IPS DF 6.9 (cell line): ENCODE measurements around the gene PDLIM1.
A peak's percentile ranks its signal among the peaks of the same experiment; 100 is the strongest.
"Not testable (repeated sequence)": the region's sequence is repeated elsewhere in the genome, so short reads cannot be mapped to it uniquely, and the experiment has no call there.

Experiments used
- DNase-seq: peaks from one replicate; pipeline ENCODE4 v3.0.0-alpha.2; 2013; ENCODE audit warnings: low read depth, low spot score
- H3K27ac ChIP-seq: one replicate; pipeline ENCODE4 v1.5.1; 2013; ENCODE audit warnings: low read length, control low read depth
- H3K27me3 ChIP-seq: 2 replicates; pipeline ENCODE4 v1.6.1; 2013; ENCODE audit warnings: mild to moderate bottlenecking, low read length; ENCODE audit not compliant: control insufficient read depth, insufficient read depth
- H3K36me3 ChIP-seq: 2 replicates; pipeline ENCODE4 v1.6.1; 2013; ENCODE audit warnings: low read length; ENCODE audit not compliant: control insufficient read depth, insufficient read depth
- H3K4me1 ChIP-seq: 2 replicates; pipeline ENCODE4 v1.6.1; 2013; ENCODE audit warnings: low read length; ENCODE audit not compliant: control insufficient read depth, insufficient read depth
- H3K4me3 ChIP-seq: 2 replicates; pipeline ENCODE4 v1.5.1; 2013; ENCODE audit warnings: mild to moderate bottlenecking, low read length
- H3K9me3 ChIP-seq: 2 replicates; pipeline ENCODE4 v1.6.1; 2013; ENCODE audit warnings: low read length, inconsistent platforms; ENCODE audit not compliant: control insufficient read depth, insufficient read depth
- WGBS: extraction: QIAGEN DNeasy Blood & Tissue Kit; methylation state at CpG from one replicate; pipeline ENCODE4 v1.1.7; 2013; ENCODE audit warnings: mixed read lengths, missing lambda C conversion rate; ENCODE audit not compliant: insufficient read length, insufficient coverage; 5-methylcytosine and 5-hydroxymethylcytosine counted together

The PDLIM1 gene

GRCh38 chr10:95243318-95243617, 47.5 kb downstream of the PDLIM1 start:
- H3K36me3 ChIP-seq = peaks cover 8% of the 10 kb centered on the region; the same call in 1 of the 2 replicates
- no CpG with 5 or more reads among the region's 3 CpGs for WGBS

GRCh38 chr10:95242581-95243317, 48.1 kb downstream of the PDLIM1 start:
- Histone ChIP-seq H3K27ac (no peak overlapping the region), H3K4me3 (no peak overlapping the region), H3K4me1 (0 out of 2 replicates have a peak, but pooled peaks cover 3% of the 10 kb centered on the region), H3K36me3 (peaks cover 8% of the 10 kb centered on the region; the same call in 1 of the 2 replicates), H3K27me3 (no peaks in the 10 kb centered on the region), H3K9me3 (no peaks in the 10 kb centered on the region)
- WGBS = no CpG with 5 or more reads among the region's 8 CpGs
- peak; percentile 66 for DNase-seq

More at GRCh38 chr10:95243318-95243617, 47.5 kb downstream of the PDLIM1 start:
- Histone ChIP-seq H3K4me3 (no peak overlapping the region), H3K27ac (no peak overlapping the region), H3K4me1 (0 out of 2 replicates have a peak, but pooled peaks cover 3% of the 10 kb centered on the region), H3K9me3 (no peaks in the 10 kb centered on the region), H3K27me3 (no peaks in the 10 kb centered on the region)
- DNase-seq = no peak

- Histone ChIP-seq H3K4me3 (no peak overlapping the region), H3K4me1 (0 out of 2 replicates have a peak, but pooled peaks cover 1% of the 10 kb centered on the region), H3K36me3 (peaks cover 8% of the 10 kb centered on the region; the same call in 1 of the 2 replicates), H3K27ac (no peak overlapping the region), H3K27me3 (no peaks in the 10 kb centered on the region), H3K9me3 (no peaks in the 10 kb centered on the region)
- DNase-seq = no peak
- WGBS = no CpG with 5 or more reads among the region's 4 CpGs
Observed at GRCh38 chr10:95241533-95241932, 49.3 kb downstream of the PDLIM1 start.

- Histone ChIP-seq H3K4me3 (no peak overlapping the region), H3K9me3 (no peaks in the 10 kb centered on the region), H3K27me3 (no peaks in the 10 kb centered on the region), H3K36me3 (peaks cover 8% of the 10 kb centered on the region; the same call in 1 of the 2 replicates), H3K4me1 (0 out of 2 replicates have a peak, but pooled peaks cover 1% of the 10 kb centered on the region), H3K27ac (no peak overlapping the region)
- no peak for DNase-seq
- WGBS = no CpG with 5 or more reads among the region's 6 CpGs
Observed at GRCh38 chr10:95240811-95241210, 50.0 kb downstream of the PDLIM1 start.

DNA sequence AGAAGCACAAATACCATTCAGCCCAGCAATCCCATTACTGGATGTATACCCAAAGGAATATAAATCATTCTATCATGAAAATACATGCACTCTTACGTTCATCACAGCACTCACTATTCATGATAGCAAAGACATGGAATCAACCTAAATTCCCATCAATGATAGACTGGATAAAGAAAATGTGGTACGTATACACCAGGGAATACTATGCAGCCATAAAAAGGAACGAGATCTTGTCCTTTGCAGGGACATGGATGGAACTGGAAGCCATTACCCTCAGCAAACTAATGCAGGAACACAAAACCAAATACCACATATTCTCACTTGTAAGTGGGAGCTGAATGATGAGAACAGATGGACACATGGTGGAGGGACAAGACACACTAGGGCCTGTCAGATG, 50.7 kb downstream of the PDLIM1 start:
- not testable (repeated sequence) for H3K4me1 ChIP-seq, H3K36me3 ChIP-seq, DNase-seq, H3K4me3 ChIP-seq, H3K27ac ChIP-seq, H3K27me3 ChIP-seq, H3K9me3 ChIP-seq
- WGBS = no CpG with 5 or more reads among the region's 3 CpGs

DNA sequence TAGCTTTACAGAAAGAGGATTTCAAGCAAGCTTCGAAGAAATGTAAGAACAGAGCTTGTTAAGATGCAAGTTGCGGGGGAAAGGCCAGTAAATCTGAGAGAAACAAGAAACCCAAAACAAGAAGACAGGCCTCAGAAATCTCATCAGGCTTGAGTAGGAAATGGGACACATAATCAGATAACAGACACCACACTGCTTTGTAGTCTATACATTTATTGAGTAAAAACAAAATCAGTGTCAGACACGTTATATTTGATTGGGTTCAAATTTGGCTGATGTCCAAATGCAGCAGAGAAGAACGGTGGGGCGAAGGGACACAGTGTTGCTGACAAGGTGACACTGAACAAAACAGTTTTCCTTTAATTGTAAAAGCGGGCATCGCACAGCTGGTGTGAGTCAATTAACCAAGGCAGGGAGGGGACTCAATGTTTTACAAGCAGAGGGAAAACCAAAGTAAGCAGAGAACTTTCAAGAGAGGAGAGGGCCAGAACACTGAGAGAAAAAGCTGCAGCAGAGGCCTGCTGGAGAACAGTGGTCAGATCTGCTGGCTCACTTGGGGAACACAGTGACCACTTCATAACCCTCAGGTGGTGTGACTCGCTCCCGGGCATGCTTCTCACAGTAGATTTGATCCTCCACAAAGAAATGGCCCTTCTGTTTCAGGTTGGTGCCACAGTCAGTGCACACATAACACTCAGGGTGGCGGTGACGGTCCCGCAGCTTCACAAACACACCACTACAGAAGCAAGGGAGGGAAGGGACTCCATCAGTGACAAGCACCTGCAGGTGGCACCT, 53.2 kb downstream of the PDLIM1 start:
- Histone ChIP-seq H3K27me3 (no peaks in the 10 kb centered on the region), H3K4me3 (no peak overlapping the region), H3K27ac (no peak overlapping the region), H3K4me1 (no peaks in the 10 kb centered on the region), H3K9me3 (no peaks in the 10 kb centered on the region), H3K36me3 (peaks cover 3% of the 10 kb centered on the region; the same call in 1 of the 2 replicates)
- WGBS = no CpG with 5 or more reads among the region's 12 CpGs
- DNase-seq = no peak

- H3K4me1 ChIP-seq = no peaks in the 10 kb centered on the region
- DNase-seq = no peak
Observed at GRCh38 chr10:95236068-95236903, 54.5 kb downstream of the PDLIM1 start.

DNA sequence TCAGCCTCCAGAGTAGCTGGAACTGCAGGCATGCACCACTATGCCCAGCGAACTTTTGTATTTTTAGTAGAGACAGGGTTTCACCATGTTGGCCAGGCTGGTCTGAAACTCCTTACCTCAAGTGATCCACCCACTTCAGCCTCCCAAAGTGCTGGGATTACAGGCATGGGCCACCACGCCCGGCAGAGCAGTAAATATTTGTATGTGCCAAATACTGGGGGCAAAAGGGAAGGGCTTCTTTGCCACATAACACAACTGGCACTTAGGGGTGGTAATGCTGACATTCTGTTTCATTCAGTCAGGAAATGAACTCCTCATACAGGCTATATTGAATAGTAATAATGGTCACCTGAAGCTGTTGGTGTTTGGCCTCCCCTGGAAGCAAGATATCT, 55.1 kb downstream of the PDLIM1 start:
- DNase-seq = no peak
- Histone ChIP-seq H3K27me3 (no peaks in the 10 kb centered on the region), H3K9me3 (no peaks in the 10 kb centered on the region), H3K4me3 (no peak overlapping the region), H3K36me3 (no peaks in the 10 kb centered on the region; the same call in 1 of the 2 replicates), H3K27ac (no peak overlapping the region), H3K4me1 (peaks cover 2% of the 10 kb centered on the region)
- WGBS = no CpG with 5 or more reads among the region's 3 CpGs

More at GRCh38 chr10:95236068-95236903, 54.5 kb downstream of the PDLIM1 start:
- no CpG with 5 or more reads among the region's 6 CpGs for WGBS
- peaks cover under 1% of the 10 kb centered on the region; the same call in 1 of the 2 replicates for H3K36me3 ChIP-seq
- H3K9me3 ChIP-seq = no peaks in the 10 kb centered on the region
- no peak overlapping the region for H3K4me3 ChIP-seq
- no peaks in the 10 kb centered on the region for H3K27me3 ChIP-seq
- H3K27ac ChIP-seq = no peak overlapping the region

DNA sequence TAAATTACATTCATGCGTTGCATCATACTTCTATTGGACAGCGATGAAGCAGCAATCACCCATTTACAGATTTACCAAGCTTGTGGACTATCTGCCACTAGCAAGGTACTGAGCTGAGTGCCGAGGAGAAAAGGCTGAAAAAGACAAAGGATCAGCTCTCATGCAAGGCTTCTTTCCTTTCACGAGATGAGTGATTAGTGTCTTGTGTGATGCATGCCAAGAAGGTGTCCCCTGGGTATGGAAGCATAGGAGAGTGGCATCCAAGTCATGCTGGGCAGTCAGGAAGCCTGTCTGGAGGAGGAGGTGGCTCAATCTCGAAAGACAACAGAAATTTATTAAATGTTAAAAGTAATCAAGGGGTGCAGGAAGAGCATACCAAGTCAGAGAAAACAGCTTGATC, 55.9 kb downstream of the PDLIM1 start:
- no CpG with 5 or more reads among the region's 5 CpGs for WGBS
- peaks cover 4% of the 10 kb centered on the region for H3K4me1 ChIP-seq

More for the DNA sequence above, 55.9 kb downstream of the PDLIM1 start:
- Histone ChIP-seq H3K4me3 (no peak overlapping the region), H3K27me3 (no peaks in the 10 kb centered on the region), H3K36me3 (no peaks in the 10 kb centered on the region; the same call in 1 of the 2 replicates), H3K27ac (no peak overlapping the region), H3K9me3 (no peaks in the 10 kb centered on the region)
- DNase-seq = no peak
